Measurements from ENCODE around the gene RNF144A.
A peak's percentile ranks its signal among the peaks of the same experiment; 100 is the strongest.

The RNF144A gene, protein sequence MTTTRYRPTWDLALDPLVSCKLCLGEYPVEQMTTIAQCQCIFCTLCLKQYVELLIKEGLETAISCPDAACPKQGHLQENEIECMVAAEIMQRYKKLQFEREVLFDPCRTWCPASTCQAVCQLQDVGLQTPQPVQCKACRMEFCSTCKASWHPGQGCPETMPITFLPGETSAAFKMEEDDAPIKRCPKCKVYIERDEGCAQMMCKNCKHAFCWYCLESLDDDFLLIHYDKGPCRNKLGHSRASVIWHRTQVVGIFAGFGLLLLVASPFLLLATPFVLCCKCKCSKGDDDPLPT

DNA sequence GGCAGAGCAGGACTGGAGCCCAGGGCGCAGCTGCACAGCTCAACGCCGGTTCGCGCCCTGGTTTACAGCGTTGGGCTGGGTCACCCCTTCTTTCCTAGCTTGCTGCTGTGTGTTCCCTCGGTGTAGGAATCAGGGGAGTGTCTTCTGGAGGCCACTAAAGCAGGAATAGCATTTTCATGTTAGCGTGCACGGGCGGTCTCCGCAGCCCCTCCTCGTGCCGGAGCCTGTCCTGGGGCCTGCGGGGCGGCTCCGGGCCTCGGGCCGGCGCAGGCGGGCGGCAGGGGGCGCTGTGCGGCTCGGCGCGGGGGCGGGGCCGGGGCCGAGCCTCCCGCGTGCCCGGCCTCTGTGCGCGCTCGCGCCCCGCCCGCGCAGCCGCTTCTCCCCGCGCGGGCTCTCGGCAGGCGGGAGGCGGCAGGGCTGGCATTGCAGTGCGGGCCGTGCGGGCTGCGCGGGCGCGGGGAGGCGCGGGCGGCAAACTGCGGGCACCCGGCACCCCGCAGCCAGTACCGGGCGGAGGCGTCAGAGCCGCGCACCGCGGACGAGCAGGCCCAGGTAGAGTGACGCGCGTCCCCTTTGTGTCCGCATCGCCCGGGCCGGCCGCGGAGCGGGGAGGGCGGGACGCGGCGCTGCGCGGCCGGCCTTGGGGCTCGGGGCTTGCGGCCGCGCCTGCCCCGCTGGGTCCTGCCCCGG lies at the start of gene RNF144A:
Gene RNF144A (plus strand): TSS at position 342 of the 690 bp plus-strand sequence. CDS start 79,515 bp downstream, outside the sequence.
- Mint-ChIP-seq H3K36me3 (peaks cover 62% of the 10 kb centered on the region), H3K27ac (peak within 1 kb of the TSS; percentile 86), H3K27me3 (peaks cover 8% of the 10 kb centered on the region)

DNA sequence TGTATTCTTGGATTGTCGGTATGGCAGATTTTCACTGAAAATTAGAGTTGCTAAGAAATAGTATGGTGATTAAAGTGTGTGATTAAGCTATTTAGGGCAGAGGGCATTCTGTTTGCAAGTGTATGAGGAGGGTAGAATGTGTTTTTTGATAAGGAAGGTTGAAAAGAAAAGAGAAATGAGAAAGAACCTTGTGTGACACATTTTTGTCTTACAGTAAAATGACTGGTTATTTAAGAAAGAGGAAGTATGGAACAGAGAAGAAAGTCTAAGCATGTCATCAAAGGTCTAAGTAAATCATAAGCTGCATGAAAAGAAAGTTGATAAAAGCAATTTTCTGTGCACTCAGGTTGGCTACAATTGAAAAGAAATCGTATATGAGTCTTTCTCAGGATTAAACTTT lies 44.8 kb upstream of the RNF144A start:
- Mint-ChIP-seq H3K4me1 (peaks cover 45% of the 10 kb centered on the region), H3K9me3 (peaks cover 4% of the 10 kb centered on the region), H3K27ac (no peak overlapping the region), H3K27me3 (no peaks in the 10 kb centered on the region), H3K4me3 (no peak overlapping the region), H3K36me3 (peaks cover 16% of the 10 kb centered on the region)
- CTCF ChIA-PET: interaction anchor here (0.6 to 1.4 kb wide), 2 partner anchors 172 to 693 kb away, joined by 3 to 4 read pairs; no protein-coding TSS in a partner anchor
- DNase-seq: no peak

More for the DNA sequence above, at the start of gene RNF144A:
- H3K4me3 Mint-ChIP-seq: peak within 1 kb of the TSS; percentile 77
- CTCF ChIA-PET: interaction anchor here (0.7 to 3.4 kb wide), 14 partner anchors 11 to 127 kb away, joined by 3 to 36 read pairs (median 4); partner anchors contain the start of genes CMPK2 and RSAD2
- peak; percentile 73 for DNase-seq
- H3K4me1 Mint-ChIP-seq: peaks cover 79% of the 10 kb centered on the region
- H3K9me3 Mint-ChIP-seq: peaks cover 10% of the 10 kb centered on the region

DNA sequence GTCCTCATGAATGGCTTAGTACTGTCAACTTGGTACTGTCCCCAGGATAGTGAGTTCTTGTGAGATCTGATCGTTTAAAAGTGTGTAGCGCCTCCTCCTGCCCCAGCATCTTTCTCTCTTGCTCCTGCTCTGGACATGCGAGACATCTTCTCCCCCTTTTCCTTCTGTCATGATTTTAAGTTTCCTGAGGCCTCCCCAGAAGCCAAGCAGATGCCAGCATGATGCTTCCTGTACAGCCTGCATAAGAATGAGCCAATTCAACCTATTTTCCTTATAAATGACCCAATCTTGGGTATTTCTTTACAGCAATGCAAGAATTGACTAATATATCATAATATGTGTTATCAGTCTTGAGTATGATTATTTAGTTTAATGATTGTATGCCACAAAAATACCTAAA lies 43.2 kb upstream of the RNF144A start:
- no peak for DNase-seq
- CTCF ChIA-PET: no interaction called here
- H3K4me3 Mint-ChIP-seq: no peak overlapping the region
- H3K4me1 Mint-ChIP-seq: peaks cover 58% of the 10 kb centered on the region
- H3K9me3 Mint-ChIP-seq: peaks cover 4% of the 10 kb centered on the region
- H3K27ac Mint-ChIP-seq: no peak overlapping the region
- H3K36me3 Mint-ChIP-seq: peaks cover 14% of the 10 kb centered on the region
- H3K27me3 Mint-ChIP-seq: no peaks in the 10 kb centered on the region

- Mint-ChIP-seq H3K9me3 (peaks cover 4% of the 10 kb centered on the region), H3K27ac (no peak overlapping the region), H3K27me3 (no peaks in the 10 kb centered on the region), H3K4me1 (peaks cover 77% of the 10 kb centered on the region), H3K36me3 (peaks cover 10% of the 10 kb centered on the region), H3K4me3 (no peak overlapping the region)
- CTCF ChIA-PET: interaction anchor here (6.5 kb wide), 1 partner anchor 10 kb away, joined by 116 read pairs; the partner anchor contains the start of gene CMPK2
- no peak for DNase-seq
Measured at GRCh38 chr2:6876309-6876708, 40.9 kb upstream of the RNF144A start.

- peaks cover 17% of the 10 kb centered on the region for H3K36me3 Mint-ChIP-seq
- H3K9me3 Mint-ChIP-seq: peaks cover 4% of the 10 kb centered on the region
- DNase-seq: peak; percentile 57
- peaks cover 80% of the 10 kb centered on the region for H3K4me1 Mint-ChIP-seq
- peak within 1 kb of the TSS; percentile 87 for H3K27ac Mint-ChIP-seq
- H3K4me3 Mint-ChIP-seq: peak within 1 kb of the TSS; percentile 74
- H3K27me3 Mint-ChIP-seq: peaks cover 4% of the 10 kb centered on the region
- CTCF ChIA-PET: interaction anchor here (0.8 to 6.5 kb wide), 12 partner anchors 10 to 167 kb away, joined by 3 to 116 read pairs (median 4); partner anchors contain the start of genes CMPK2 and RNF144A
Measured at GRCh38 chr2:6877402-6878304, 39.6 kb upstream of the RNF144A start, which contains the start of gene RSAD2. TSS of gene RSAD2 (plus strand) at chr2:6877777. CDS start at chr2:6877801, 24 bp downstream.

DNA sequence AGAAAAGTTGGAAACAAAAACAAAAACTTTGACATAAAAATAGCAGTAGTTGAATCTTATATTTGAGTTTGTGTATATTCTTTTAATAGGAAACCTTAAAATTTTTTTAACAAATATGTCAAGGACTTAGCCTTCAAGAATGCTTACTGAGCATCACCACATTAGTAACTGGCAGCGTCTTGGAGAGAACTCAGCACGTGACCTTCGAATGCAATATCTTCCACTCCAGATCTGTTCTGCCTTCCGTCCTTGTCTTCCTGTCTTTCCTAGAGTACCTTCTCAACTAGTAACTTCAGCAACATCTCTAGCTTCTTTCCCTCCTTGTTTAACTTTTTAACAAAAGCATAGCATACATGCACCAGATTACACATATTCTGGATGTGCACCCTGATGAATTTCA lies 38.7 kb upstream of the RNF144A start:
- CTCF ChIA-PET: interaction anchor here (0.8 to 6.5 kb wide), 9 partner anchors 12 to 166 kb away, joined by 3 to 116 read pairs (median 5); partner anchors contain the start of genes CMPK2 and RNF144A
- H3K36me3 Mint-ChIP-seq: peaks cover 23% of the 10 kb centered on the region
- H3K27me3 Mint-ChIP-seq: peaks cover 4% of the 10 kb centered on the region
- H3K4me3 Mint-ChIP-seq: peak overlapping the region; percentile 69
- H3K9me3 Mint-ChIP-seq: peaks cover 4% of the 10 kb centered on the region
- no peak for DNase-seq
- peaks cover 71% of the 10 kb centered on the region for H3K4me1 Mint-ChIP-seq
- peak overlapping the region; percentile 87 for H3K27ac Mint-ChIP-seq

GRCh38 chr2:6879011-6879410 lies 38.2 kb upstream of the RNF144A start:
- DNase-seq: no peak
- CTCF ChIA-PET: interaction anchor here (0.8 to 6.5 kb wide), 9 partner anchors 12 to 166 kb away, joined by 3 to 116 read pairs (median 5); partner anchors contain the start of genes CMPK2 and RNF144A
- Mint-ChIP-seq H3K9me3 (peaks cover 1% of the 10 kb centered on the region), H3K27me3 (peaks cover 5% of the 10 kb centered on the region), H3K27ac (peak overlapping the region; percentile 87), H3K4me1 (peaks cover 69% of the 10 kb centered on the region), H3K4me3 (peak overlapping the region; percentile 69), H3K36me3 (peaks cover 24% of the 10 kb centered on the region)

DNA sequence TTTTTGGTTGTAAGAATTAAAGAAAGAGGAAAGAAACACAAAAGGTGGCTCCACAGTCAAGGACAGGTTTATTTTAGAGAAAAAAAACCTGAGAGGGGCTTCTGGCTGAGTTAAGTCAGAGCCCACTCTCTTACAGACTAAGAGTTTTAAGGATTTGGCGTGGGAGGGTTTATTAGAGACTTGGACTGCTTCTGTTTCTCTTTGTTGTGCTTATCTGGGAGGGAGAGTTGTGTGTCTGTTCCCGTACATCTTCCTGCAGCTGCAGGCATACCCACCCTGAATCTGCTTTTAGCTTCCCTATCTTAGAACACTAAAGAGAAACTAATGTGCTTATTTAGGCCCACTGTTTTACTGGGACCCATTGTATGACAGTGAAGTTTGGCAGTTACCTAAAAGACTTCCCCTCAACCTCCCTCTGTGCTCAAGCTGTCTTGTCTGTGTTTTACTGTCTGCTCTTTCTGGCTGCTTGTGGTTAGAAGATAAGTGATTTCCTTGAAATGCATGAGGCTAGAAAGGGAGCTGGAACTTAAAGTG lies 36.9 kb upstream of the RNF144A start:
- H3K4me1 Mint-ChIP-seq: peaks cover 70% of the 10 kb centered on the region
- CTCF ChIA-PET: interaction anchor here (1.4 to 6.5 kb wide), 4 partner anchors 14 to 33 kb away, joined by 3 to 116 read pairs (median 7); partner anchors contain the start of gene CMPK2
- peak overlapping the region; percentile 76 for H3K4me3 Mint-ChIP-seq
- H3K36me3 Mint-ChIP-seq: peaks cover 30% of the 10 kb centered on the region
- H3K27ac Mint-ChIP-seq: peak overlapping the region; percentile 95
- no peaks in the 10 kb centered on the region for H3K9me3 Mint-ChIP-seq
- H3K27me3 Mint-ChIP-seq: peaks cover 8% of the 10 kb centered on the region
- peak; percentile 41 for DNase-seq

GRCh38 chr2:6881046-6881445 lies 36.2 kb upstream of the RNF144A start:
- no peak for DNase-seq
- peaks cover 8% of the 10 kb centered on the region for H3K27me3 Mint-ChIP-seq
- H3K36me3 Mint-ChIP-seq: peaks cover 32% of the 10 kb centered on the region
- H3K27ac Mint-ChIP-seq: peak overlapping the region; percentile 83
- H3K4me3 Mint-ChIP-seq: peak overlapping the region; percentile 61
- H3K9me3 Mint-ChIP-seq: no peaks in the 10 kb centered on the region
- CTCF ChIA-PET: interaction anchor here (1.9 to 6.5 kb wide), 2 partner anchors 14 to 16 kb away, joined by 9 to 116 read pairs; partner anchors contain the start of gene CMPK2
- H3K4me1 Mint-ChIP-seq: peaks cover 63% of the 10 kb centered on the region

DNA sequence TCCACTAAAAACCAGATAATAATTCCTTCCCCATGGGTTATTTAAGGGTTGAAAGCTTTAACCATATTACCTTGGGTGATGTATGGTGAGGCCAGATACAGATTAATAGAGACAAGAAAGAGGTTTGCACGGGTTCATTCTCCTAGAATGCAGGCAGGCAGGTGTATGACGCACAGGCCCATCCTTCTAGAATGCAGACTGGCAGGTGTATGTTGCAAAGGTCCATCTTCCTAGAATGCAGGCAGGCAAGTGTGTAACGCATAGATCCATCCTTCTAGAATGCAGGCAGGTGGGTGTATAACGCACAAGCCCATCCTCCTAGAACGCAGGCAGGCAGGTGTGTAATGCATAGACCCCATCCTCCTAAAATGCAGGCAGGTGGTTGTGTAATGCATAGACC lies 35.7 kb upstream of the RNF144A start:
- CTCF ChIA-PET: interaction anchor here (6.5 kb wide), 1 partner anchor 15 kb away, joined by 116 read pairs; the partner anchor contains the start of gene CMPK2
- H3K27ac Mint-ChIP-seq: no peak overlapping the region
- peaks cover 32% of the 10 kb centered on the region for H3K36me3 Mint-ChIP-seq
- H3K27me3 Mint-ChIP-seq: peaks cover 8% of the 10 kb centered on the region
- H3K4me1 Mint-ChIP-seq: peaks cover 59% of the 10 kb centered on the region
- peak overlapping the region; percentile 61 for H3K4me3 Mint-ChIP-seq
- no peaks in the 10 kb centered on the region for H3K9me3 Mint-ChIP-seq
- DNase-seq: no peak

- no peaks in the 10 kb centered on the region for H3K9me3 Mint-ChIP-seq
- H3K27ac Mint-ChIP-seq: no peak overlapping the region
- CTCF ChIA-PET: no interaction called here
- peaks cover 41% of the 10 kb centered on the region for H3K4me1 Mint-ChIP-seq
- no peak for DNase-seq
- H3K4me3 Mint-ChIP-seq: no peak overlapping the region
- H3K36me3 Mint-ChIP-seq: peaks cover 35% of the 10 kb centered on the region
- peaks cover 8% of the 10 kb centered on the region for H3K27me3 Mint-ChIP-seq
Measured at GRCh38 chr2:6883448-6884122, 33.6 kb upstream of the RNF144A start.

DNA sequence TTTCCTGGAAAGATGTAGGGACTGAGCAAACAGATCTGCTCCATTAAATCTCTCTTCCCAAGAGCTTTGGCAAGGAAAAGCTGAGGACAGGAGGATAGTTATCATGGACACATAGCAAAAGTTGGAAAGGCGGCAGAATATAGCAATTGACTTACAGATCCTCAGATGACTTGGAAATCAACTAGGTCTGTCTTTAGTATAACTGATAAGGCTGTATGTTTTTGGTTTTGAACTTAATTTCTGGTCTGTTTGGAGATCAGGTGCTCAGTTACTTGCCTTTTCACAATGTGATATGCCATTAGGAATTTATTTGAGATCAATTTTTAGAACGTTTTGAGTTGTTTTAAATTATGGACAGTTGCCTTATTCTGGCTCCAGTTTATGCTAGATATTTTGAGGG lies 31.7 kb upstream of the RNF144A start:
- Mint-ChIP-seq H3K27ac (no peak overlapping the region), H3K4me1 (peaks cover 23% of the 10 kb centered on the region), H3K4me3 (no peak overlapping the region), H3K9me3 (no peaks in the 10 kb centered on the region), H3K27me3 (peaks cover 8% of the 10 kb centered on the region), H3K36me3 (peaks cover 50% of the 10 kb centered on the region)
- CTCF ChIA-PET: interaction anchor here (0.6 to 1.0 kb wide), 3 partner anchors 12 to 33 kb away, joined by 3 read pairs; no protein-coding TSS in a partner anchor
- no peak for DNase-seq
